ENCODE results near the gene ZDHHC7.

DNA sequence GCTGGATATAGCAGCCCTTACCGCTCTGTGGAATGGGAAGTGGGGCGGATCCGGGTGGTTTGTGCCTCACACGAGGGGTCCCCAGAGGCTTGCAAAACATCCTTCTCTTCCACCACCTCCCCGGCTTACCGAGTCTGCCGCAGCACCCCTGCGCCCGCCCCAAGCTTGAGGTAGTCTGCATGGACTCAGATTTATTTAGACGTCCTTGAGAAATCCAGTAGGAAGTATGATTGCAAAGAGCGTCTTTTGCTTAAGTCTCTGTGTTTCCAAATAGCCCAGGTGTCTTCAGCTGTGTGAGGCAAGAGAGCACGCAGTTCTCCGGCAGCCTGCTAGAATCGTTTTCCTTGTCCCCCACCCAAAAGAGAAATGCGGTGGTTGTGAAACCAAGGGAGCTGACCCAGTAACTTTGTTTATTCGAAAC lies 18.7 kb upstream of the ZDHHC7 start:
- TF ChIP-seq CTCF (IDR thresholded peaks at IDR 0.05): no peak
- TF ChIP-seq POLR2A (IDR thresholded peaks at IDR 0.05): no peak
